DOHH2 (cell line): ENCODE measurements around the gene TNS1.

Experiments used
- H3F3A ChIP-seq: fragments of 200-600 bp; sonication (generic), shearing (Covaris generic); 2 replicates; pipeline ENCODE4 v1.6.0; 2016; ENCODE audit warnings: antibody characterized with exemption, mild to moderate bottlenecking; ENCODE audit not compliant: control insufficient read depth, insufficient read depth
- H3K27ac ChIP-seq: fragments of 200-600 bp; sonication (generic); 2 replicates; pipeline ENCODE4 v1.5.1; 2014; ENCODE audit warnings: low read depth, mild to moderate bottlenecking, low read length, moderate library complexity
- H3K27me3 ChIP-seq: fragments of 200-600 bp; sonication (generic); 2 replicates; pipeline ENCODE4 v1.6.1; 2014; ENCODE audit warnings: mild to moderate bottlenecking, low read length, mixed read lengths; ENCODE audit not compliant: control insufficient read depth
- H3K36me3 ChIP-seq: fragments of 200-600 bp; sonication (generic); 2 replicates; pipeline ENCODE4 v1.6.1; 2014; ENCODE audit warnings: mild to moderate bottlenecking, low read length, moderate library complexity, mixed read lengths; ENCODE audit not compliant: control insufficient read depth
- H3K4me1 ChIP-seq: fragments of 200-600 bp; sonication (generic); 2 replicates; pipeline ENCODE4 v1.6.1; 2014; ENCODE audit warnings: mild to moderate bottlenecking, low read length, mixed read lengths; ENCODE audit not compliant: control insufficient read depth
- H3K4me2 ChIP-seq: fragments of 200-600 bp; sonication (generic); 2 replicates; pipeline ENCODE4 v1.6.0; 2014; ENCODE audit warnings: mild to moderate bottlenecking, low read length, moderate library complexity
- H3K4me3 ChIP-seq: fragments of 200-600 bp; sonication (generic); 2 replicates; pipeline ENCODE4 v1.5.1; 2014; ENCODE audit warnings: mild to moderate bottlenecking, low read length, mixed read lengths
- H3K79me2 ChIP-seq: fragments of 200-600 bp; sonication (generic); 2 replicates; pipeline ENCODE4 v1.6.1; 2014; ENCODE audit warnings: mild to moderate bottlenecking, low read length, mixed read lengths; ENCODE audit not compliant: control insufficient read depth
- H3K9me2 ChIP-seq: fragments of 200-600 bp; sonication (generic); replicated peaks from 2 replicates; pipeline ENCODE4 v1.6.1; 2014; ENCODE audit warnings: mild to moderate bottlenecking, low read length, mixed read lengths; ENCODE audit not compliant: control insufficient read depth
- H3K9me3 ChIP-seq: fragments of 200-600 bp; sonication (generic); 2 replicates; pipeline ENCODE4 v1.6.1; 2014; ENCODE audit warnings: antibody characterized with exemption, low read length, mixed read lengths; ENCODE audit not compliant: control insufficient read depth, insufficient read depth
- H4K20me1 ChIP-seq: fragments of 200-600 bp; sonication (generic); 2 replicates; pipeline ENCODE4 v1.6.0; 2014; ENCODE audit warnings: low read depth, mild to moderate bottlenecking, antibody characterized with exemption, low read length, moderate library complexity; ENCODE audit not compliant: control insufficient read depth, insufficient read depth
- EZH2phosphoT487 ChIP-seq: fragments of 200-600 bp; sonication (generic); IDR thresholded peaks from 2 replicates; pipeline ENCODE4 v1.6.1; 2017; ENCODE audit warnings: borderline replicate concordance, mild to moderate bottlenecking, antibody characterized with exemption, low read length, moderate library complexity, mixed read lengths
- TF ChIP-seq, protein P1 (sequence below): fragments of 200-600 bp; sonication (generic); IDR thresholded peaks from one replicate; pipeline ENCODE4 v1.5.1; 2014; ENCODE audit warnings: antibody characterized with exemption, mild to moderate bottlenecking, low read depth, low read length; ENCODE audit not compliant: poor library complexity, severe bottlenecking

TNS1 gene

DNA sequence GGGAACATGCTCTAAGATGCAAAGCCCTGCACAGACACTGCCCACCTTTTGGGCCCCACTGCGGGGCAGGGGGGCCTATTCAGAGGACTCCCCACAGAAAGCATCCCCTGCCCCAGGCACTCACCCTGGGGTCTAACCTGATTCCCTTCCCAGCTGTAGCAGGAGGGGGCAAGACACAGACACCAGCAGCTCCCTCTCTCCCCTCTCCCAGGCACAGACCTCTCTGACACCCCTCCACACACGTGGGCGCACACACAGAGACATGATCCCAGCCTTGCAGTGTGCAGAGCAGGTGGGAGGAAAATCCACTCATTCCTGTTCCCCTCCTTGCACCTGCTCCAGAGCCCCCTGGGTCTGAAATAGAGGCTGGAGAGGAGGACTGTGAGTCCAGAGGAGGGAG is 10.7 kb downstream of the TNS1 start:
- no peaks in the 10 kb centered on the region for H3K79me2 ChIP-seq
- no peak overlapping the region for H3K27ac ChIP-seq
- no peak for TF ChIP-seq EZH2phosphoT487
- TF ChIP-seq, protein P1, sequence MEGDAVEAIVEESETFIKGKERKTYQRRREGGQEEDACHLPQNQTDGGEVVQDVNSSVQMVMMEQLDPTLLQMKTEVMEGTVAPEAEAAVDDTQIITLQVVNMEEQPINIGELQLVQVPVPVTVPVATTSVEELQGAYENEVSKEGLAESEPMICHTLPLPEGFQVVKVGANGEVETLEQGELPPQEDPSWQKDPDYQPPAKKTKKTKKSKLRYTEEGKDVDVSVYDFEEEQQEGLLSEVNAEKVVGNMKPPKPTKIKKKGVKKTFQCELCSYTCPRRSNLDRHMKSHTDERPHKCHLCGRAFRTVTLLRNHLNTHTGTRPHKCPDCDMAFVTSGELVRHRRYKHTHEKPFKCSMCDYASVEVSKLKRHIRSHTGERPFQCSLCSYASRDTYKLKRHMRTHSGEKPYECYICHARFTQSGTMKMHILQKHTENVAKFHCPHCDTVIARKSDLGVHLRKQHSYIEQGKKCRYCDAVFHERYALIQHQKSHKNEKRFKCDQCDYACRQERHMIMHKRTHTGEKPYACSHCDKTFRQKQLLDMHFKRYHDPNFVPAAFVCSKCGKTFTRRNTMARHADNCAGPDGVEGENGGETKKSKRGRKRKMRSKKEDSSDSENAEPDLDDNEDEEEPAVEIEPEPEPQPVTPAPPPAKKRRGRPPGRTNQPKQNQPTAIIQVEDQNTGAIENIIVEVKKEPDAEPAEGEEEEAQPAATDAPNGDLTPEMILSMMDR = no peak
- H3K36me3 ChIP-seq = no peaks in the 10 kb centered on the region
- no peaks in the 10 kb centered on the region for H3F3A ChIP-seq
- H3K9me2 ChIP-seq = no peaks in the 10 kb centered on the region
- H3K4me3 ChIP-seq = no peak overlapping the region
- no peak overlapping the region for H3K4me2 ChIP-seq
- no peaks in the 10 kb centered on the region for H4K20me1 ChIP-seq
- H3K9me3 ChIP-seq = no peaks in the 10 kb centered on the region
- H3K4me1 ChIP-seq = no peaks in the 10 kb centered on the region
- no peaks in the 10 kb centered on the region for H3K27me3 ChIP-seq

DNA sequence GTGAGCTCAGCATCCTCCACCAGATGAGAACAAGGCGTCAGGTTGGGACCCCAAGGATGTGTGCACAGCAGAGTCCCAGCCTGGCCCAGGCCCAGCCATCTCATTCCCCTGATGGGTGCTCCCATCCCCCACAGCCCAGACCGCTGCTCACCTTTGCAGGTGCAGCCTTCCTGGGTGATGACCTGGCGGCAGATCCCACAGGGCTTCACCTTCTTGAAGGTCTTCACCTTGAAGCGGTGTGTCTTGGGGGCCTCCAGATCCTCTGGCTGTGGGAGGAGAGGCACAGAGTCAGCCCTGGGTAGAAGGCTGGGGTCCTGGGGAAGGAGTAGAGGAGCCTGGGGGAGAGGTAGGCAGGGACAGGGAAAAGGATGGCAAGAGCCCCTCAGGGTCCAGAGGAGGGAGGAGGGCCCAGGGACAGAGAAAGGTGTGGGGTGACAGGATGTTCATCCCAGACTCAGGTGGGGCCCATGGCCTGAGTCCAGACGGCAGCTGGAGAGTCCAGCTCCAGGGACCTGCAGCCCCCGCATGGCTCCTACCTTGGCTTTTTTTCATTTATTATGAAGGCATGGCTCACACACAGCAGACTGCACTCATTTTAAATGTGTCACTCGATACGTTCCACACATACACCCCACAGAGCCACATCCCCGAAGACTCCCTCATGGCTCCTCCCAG is 11.9 kb downstream of the TNS1 start:
- H3K27me3 ChIP-seq = no peaks in the 10 kb centered on the region
- H3K36me3 ChIP-seq = no peaks in the 10 kb centered on the region
- no peaks in the 10 kb centered on the region for H3K9me3 ChIP-seq
- no peaks in the 10 kb centered on the region for H3K79me2 ChIP-seq
- no peak overlapping the region for H3K4me3 ChIP-seq
- no peak overlapping the region for H3K27ac ChIP-seq
- no peaks in the 10 kb centered on the region for H3F3A ChIP-seq
- no peaks in the 10 kb centered on the region for H3K4me1 ChIP-seq
- TF ChIP-seq EZH2phosphoT487 = no peak
- TF ChIP-seq, protein P1 = no peak
- no peaks in the 10 kb centered on the region for H3K9me2 ChIP-seq
- no peaks in the 10 kb centered on the region for H4K20me1 ChIP-seq
- no peak overlapping the region for H3K4me2 ChIP-seq

DNA sequence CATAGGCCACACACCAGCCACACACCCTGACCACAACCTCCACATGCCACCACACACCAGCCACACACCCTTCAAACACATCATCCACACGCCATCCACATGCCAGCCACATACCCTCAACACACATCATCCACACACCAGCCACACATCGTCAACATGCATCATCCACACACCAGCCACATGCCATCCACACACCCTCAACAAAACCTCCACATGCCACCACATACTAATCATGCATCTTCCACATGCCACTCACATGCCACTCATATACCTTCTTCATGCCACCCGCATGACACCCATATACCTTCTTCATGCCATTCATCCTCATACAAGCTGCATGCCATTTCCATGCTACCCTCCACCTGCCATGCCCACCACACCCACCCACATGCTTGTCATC is 12.4 kb downstream of the TNS1 start:
- Histone ChIP-seq H3K9me2 (no peaks in the 10 kb centered on the region), H3K27ac (no peak overlapping the region), H3K36me3 (no peaks in the 10 kb centered on the region), H3K4me1 (no peaks in the 10 kb centered on the region), H3F3A (no peaks in the 10 kb centered on the region), H3K9me3 (no peaks in the 10 kb centered on the region), H3K4me2 (no peak overlapping the region), H3K4me3 (no peak overlapping the region), H4K20me1 (no peaks in the 10 kb centered on the region), H3K79me2 (no peaks in the 10 kb centered on the region), H3K27me3 (no peaks in the 10 kb centered on the region)
- TF ChIP-seq, protein P1 = no peak
- TF ChIP-seq EZH2phosphoT487 = no peak
